H54 (cell line): ENCODE results near the gene ANTXR2.

ENCODE experiments used
- DNase-seq: peaks from one replicate; pipeline ENCODE4 v3.0.0; 2011; ENCODE audit warnings: low spot score, mixed read lengths; ENCODE audit not compliant: insufficient read length
- FAIRE-seq: peaks from 3 replicates; lab custom pipeline; 2011; peaks lifted over from hg19 to GRCh38; lab: Jason Lieb, UNC
- POLR2A ChIP-seq: IDR thresholded peaks from 2 replicates; pipeline ENCODE4 v1.6.1; 2011; ENCODE audit warnings: low read depth, mild to moderate bottlenecking, low read length

Gene ANTXR2

DNA sequence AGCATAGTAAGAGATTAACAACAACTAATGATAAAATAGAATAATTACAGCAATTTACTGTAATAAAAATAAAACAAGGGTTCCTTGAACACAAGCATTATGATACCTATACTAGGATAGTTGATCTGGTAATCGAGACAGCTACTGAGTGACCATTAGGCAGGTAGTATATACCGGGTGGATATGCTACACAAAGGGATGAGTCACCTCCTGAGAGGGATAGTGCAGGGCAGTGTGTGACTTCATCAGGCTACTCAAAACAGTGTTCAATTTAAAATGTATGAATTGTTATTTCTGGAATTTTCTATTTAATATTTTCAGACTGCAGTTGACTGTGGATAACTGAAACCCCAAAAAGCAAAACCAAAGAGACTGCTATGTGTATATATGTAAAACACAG, 9.7 kb upstream of the ANTXR2 start:
- DNase-seq (no peak), FAIRE-seq (no peak)
- no peak for TF ChIP-seq POLR2A

DNA sequence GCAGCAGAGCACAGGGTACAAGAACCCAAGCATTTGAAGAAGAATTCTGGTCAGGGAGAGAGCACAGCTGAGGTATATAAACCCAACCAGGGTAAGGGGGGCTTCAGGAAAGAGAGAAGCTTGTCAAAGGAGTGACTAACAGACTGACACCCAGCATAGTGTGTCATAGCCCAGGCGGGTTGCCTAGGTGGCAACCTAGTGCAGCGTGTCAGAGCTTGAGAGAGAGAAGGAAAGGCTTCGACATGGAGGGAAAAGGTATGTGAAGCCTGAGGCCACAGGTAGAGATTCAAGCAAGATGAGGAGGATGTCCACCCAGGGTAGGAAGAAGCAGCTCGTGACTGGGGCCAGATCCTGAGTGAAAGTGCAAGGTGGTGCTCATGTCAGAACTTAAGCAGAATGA, 8.5 kb upstream of the ANTXR2 start:
- no peak for FAIRE-seq

DNA sequence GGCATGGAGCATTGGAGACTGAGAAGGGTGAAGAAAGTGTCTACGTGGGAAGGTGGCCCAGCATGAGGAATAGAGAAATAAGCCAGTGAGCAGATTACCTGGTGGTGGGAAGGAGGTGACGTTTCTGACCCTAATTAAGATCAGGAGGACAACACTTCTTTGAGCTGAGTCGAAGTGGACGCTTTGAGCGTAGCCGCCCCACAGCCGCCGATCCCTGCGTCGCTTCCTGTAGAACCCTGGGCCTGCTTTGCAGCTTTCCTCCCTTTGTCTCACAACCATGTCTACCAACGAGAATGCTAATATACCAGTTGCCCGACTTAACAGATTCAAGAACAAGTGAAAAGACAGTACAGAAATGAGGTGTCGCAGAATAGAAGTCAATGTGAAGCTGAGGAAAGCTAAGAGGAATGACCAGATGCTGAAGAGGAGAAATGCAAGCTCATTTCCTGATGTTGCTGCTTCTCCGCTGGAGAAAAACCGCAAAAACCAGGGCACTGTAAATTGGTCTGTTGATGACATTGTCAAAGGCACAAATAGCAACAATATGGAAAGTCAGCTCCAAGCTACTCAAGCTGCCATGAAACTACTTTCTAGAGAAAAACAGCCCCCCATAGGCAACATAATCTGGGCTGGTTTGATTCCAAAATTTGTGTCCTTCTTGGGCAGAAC, 6.4 kb upstream of the ANTXR2 start:
- no peak for TF ChIP-seq POLR2A
- FAIRE-seq: no peak
- DNase-seq: no peak

More for the DNA sequence above, 8.5 kb upstream of the ANTXR2 start:
- no peak for TF ChIP-seq POLR2A
- no peak for DNase-seq

DNA sequence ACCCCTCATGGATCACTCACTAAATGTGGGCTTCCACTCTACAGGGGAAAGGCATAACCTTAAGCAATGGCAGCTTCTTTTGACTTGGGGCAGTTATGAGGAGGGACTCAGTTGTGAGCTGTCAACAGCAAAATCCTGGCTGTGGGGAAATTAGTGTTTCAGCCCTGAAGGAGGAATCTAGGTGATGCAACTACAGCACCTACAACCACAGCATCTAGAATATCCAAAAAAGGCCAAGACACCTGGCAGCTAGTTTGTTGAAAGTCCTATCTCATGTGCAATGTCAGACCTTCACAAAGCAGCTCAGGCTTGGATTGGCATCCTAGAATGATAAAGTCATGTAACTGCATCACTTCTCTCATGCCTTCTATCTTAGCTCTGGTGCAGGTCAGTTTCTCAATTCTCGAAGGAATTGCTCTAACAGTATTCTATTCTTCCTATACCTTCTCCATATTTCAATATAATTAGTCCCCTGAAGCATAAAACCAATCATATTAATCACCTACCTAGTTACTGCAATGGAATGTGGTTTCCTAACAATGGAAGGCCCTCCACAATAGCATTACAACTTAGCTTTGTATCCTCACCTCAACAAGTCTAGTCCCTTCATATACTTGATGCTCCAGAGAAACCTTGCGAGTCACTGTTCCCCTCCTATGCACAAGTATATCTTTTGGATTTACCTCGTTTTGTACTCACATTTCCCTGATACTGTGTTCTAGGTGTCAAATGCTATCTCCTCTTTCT, 5.5 kb upstream of the ANTXR2 start:
- no peak for FAIRE-seq
- no peak for DNase-seq
- no peak for TF ChIP-seq POLR2A

DNA sequence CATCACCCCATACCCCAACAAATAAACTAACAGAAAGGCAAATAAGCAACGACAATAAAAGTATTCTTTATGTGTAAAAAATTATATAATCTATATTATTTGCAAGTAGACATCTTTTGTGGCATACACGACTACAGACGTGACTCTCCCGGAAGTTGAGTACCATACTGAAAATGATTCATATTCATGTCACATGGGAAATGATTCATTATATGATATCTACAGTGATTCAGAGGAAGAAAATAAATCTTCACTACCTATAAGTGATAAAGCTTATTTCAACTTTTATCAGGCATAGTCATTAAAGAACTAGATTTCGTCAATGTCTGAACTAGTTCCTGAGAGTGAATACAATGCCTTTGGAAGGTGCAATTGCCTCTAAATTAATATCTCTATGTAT, 4.6 kb upstream of the ANTXR2 start:
- FAIRE-seq (no peak), DNase-seq (peak; percentile 7)
- TF ChIP-seq POLR2A: no peak

DNA sequence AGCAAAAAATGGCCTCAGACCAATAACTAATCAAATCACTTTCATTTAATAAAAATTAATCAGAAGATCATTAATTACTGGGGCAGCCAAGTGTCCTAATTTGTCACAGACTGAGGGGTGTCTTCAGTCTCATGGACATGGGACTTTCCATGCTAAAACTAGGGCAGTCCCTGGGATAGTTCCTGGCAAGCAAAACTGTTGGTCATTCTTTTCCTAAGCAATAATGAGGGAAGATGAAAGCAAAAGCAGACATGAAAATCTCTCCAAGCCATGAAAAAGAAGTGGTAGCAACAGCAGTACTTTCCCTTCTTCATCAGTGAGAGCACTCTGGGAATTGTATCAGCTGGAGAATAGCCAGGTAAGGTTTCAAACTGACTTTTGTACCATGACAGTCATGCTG, 3.7 kb upstream of the ANTXR2 start:
- no peak for DNase-seq
- no peak for TF ChIP-seq POLR2A
- no peak for FAIRE-seq

DNA sequence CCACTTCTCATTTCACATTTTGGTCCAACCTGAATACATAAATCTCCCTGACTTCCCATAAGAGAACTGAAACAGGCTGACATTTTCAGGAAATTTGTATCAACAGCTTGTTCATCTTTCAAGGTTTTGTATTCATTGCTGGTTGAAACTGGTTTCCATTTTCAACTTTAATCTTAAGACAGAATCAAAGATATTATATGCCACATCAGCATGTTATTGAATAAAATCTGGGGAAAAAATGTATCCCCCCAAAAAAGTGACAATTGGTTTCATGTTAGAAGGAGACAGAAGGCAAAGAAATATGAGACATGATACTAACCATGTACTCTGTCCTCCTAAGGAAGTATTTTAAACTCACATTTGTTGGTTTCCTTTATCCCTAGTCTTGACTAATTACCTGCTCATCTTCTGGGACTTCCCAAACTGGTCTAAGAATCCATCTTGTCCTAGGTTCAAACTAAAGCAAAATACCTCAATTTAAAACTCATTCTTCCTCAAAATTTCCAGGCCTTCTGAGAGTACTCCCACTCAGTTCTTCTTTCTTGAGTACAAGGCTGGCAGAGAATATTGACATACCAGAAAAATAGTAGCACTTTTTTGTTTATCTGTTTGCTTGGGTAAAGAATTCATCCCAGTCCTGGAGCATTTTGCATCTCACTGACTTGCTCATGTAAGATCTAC, 3.1 kb upstream of the ANTXR2 start:
- FAIRE-seq: no peak
- no peak for DNase-seq
- no peak for TF ChIP-seq POLR2A

DNA sequence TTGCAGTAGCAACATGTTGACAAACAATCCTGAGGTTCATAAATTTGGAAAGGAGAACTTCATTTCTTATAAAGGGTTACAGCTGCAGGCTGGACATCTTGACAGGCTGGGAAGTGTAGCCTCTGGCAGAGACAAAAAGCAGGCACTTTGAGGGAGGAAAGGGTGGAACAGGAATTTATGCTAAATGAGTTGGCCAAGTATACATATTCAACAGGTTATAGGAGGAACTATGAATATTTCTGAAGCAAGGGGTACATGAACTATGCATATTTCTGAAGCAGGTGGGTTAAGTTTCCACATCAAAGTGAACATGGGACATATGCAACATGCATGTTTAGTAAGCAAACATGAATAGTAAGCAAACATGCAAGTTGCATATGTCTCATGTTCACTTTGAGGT, 1.6 kb upstream of the ANTXR2 start:
- FAIRE-seq (no peak), DNase-seq (no peak)
- TF ChIP-seq POLR2A: no peak

DNA sequence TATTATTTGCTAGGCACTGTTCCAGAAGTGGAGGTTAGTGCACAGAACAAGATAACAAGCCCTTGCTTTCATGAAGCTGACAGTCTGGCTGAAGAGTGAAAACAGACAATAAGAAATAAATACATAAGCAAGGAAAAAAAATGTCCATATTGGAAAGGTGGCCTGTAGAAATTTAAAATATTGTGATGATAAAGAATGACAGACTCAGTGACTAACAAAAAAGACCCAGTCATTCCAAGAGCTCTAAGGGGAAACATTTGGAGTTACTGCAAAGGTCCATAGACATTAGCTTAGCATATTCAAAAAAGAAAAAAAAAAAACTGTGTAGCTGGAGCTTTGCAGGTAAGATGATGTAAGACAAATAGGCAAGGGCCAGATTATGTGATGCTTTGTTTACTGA, 1.0 kb upstream of the ANTXR2 start:
- DNase-seq (no peak), FAIRE-seq (no peak)
- TF ChIP-seq POLR2A: no peak

DNA sequence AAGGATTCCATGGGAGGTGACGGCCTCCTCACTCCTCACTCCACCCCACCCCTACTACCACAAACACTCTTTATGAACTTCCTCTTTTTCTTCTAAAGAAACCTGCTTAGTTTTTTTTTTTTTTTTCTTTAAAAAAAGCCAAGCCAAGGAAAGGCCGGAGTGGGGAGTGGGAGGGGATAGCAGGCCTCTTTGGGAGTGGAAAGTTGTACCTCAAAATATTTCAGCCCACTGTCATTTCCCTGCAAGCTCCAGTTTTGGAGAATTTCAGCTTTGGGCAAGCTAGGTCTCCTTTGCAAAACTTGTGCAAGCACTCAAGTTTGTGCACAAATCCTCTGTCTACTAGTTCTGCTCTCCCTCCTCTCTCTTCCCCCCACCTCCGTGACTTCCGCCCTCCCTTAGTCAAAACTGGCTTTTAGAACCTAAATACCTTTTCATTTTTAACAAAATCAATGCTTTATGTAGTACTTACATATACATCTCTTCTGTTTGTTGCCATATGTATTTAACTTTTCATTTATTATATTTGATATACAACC, 512 bp upstream of the ANTXR2 start:
- FAIRE-seq: no peak
- no peak for DNase-seq
- TF ChIP-seq POLR2A: no peak

DNA sequence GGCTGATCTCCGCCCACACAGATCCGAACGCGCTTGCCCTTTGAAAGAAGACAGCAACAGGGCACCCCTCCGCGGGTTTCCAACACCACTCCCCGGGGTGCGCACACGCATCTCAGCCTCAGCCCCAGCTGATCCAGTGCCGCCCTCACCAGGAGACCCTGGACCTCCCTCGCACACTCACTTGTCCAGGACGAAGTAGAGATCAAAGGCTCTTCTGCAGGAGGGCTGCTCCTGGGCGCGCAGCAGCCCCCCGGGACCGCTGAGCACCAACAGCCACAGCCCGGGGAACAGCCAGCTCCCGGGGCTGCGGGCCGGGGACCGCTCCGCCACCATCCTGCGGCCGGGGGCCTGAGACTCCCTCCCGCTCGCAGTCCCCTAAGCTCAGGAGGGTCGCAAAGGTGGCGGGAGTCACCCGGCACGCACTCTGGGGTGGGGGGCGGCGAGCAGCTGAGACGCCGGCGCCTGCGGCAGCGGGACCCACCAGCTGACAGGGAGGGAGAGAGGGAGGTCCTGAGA, 743 bp downstream of the ANTXR2 start:
- no peak for FAIRE-seq
- TF ChIP-seq POLR2A: peak; percentile 25; the same call in 1 of the 2 replicates
- DNase-seq: peak; percentile 4

DNA sequence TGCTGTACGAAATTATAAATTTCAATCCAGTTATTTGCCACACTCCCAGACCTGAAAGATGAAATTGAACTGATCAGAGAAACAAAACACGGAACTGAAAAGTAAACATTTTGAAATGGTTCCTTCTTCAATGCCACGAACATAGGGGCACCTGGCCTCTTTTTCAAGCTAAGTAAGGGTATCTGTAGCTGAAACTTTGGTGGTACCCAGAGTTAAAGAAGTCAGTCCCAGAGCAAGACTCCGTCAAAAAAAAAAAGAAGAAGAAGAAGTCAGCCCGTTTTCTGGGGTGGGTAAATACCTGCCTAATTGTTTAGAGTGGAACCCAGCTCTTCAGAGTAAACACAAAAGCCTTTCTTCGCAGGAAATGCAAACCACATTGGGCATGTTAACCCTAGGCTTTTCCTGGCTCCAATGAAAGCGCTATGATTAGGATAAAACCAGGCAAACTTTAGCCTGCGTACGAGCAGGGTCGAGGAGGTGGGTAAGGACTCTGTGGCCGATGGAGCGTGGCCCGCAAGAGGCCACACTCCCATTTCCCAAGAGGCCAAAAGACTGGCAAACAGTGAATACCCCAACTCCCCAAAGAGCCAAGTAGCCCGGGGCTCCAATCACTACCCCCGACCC, 1.3 kb downstream of the ANTXR2 start:
- no peak for TF ChIP-seq POLR2A
- FAIRE-seq (no peak), DNase-seq (no peak)

DNA sequence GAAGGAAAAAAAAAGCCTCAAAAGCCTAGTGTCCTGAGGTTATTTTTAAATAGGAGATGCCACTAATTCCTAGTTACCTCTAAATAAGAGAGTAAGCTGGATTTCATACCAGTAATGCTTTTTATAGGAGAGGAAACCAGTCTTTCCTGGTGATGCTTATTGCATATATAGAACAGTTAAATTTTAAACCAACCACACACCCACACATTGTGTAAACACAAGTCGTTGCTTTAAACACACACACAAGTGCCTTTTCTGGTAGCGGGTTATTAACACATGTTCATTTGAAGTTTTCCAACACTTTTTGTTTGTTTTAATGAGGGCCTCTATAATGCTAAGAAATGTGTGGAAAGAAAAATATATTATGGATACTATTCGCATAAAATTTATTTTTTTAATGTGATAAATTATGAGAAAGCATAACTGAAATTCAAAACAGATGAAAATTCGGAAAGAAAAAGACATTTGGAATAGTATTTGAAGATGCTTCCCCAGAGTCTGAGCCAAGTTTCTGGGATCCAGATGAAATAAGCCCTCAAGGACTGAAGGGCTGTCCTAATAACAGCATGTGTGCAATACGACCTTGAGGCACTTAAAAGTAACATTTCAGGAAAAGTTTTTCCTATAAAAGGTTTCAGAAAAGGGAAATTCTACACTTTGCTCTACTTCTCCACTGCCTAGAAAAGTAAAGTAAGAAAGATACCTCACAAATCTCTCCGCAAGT, 2.0 kb downstream of the ANTXR2 start:
- no peak for FAIRE-seq
- DNase-seq: no peak
- no peak for TF ChIP-seq POLR2A
